NCI-H1930 (cell line): ENCODE results near the gene TCTN3.
"Not testable (repeated sequence)": the region's sequence is repeated elsewhere in the genome, so short reads cannot be mapped to it uniquely, and the experiment has no call there.

Experiments used
- DNase-seq, 2 experiments: peaks; one replicate each; lab custom pipeline; 2025; lab: John Stamatoyannopoulos, UW

The TCTN3 gene

DNA sequence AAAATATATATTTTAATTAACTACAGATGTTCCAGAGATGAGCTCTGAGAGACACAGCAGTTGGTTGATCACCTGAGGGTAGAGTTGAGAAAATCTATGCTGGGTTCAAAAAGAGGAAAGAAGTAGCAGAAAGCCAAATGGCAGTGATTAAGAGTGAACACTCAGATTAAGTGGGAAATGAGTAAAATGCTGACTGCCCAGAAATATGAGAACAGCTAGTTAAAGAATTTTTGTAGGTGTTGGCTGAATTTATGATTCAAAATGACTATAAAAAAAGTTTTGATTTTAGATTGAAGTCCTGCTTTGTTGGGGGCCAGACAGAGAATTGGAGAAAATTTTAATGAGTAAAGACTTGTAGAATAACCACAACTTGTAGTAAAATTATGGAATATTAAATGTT, 9.8 kb downstream of the TCTN3 start:
- no peak for DNase-seq

DNA sequence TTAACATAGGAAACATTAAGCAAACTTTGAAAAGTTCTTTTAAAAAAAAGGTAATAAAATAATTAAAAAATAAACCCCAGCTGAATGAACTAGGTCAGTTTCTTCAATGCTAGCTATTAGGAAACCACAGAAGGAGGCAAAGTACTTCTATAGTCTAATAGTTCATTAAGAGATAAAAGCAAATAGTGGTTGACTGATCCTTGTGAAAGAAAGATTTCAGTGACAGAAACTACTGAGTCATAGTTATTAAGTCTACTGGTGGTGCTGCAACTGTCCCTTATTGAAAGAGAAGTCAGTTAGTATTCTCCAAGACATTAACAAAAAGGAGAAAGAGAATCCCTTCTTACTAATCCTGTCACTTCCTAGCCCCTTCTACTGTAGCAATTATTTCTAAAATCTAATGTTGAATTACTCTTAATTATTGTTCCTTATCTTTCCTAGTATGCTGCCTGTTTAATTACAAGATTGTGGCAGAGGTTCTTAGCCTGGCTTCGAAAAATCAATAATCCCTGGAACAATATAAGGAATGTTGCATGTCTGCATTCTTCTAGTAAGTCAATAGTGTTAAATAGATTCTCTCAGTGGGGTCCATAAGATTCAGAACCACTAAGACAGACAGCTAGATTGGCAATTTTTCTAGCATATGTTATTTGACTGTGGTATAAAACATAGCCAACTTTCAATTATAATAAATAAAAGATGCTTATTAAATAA, 18.2 kb downstream of the TCTN3 start:
- no peak for DNase-seq

DNA sequence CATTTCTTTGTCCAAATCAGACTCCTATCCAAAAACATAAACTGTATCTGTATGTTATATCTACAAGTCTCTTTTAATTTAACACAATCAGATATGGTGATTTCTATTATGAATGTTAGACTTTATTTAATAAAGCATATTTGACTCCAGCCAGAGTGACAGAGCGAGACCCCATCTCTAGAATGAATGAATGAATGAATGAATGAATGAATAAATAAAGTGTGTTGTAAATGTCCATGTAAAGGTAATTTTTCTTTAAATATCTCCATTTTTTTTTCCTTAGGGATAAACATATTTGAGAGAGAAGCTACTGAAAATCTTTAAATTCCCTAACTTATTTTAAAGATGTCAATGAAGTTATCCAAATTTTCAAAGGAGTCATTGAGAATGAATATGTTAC, 19.1 kb downstream of the TCTN3 start:
- no peak for DNase-seq

DNA sequence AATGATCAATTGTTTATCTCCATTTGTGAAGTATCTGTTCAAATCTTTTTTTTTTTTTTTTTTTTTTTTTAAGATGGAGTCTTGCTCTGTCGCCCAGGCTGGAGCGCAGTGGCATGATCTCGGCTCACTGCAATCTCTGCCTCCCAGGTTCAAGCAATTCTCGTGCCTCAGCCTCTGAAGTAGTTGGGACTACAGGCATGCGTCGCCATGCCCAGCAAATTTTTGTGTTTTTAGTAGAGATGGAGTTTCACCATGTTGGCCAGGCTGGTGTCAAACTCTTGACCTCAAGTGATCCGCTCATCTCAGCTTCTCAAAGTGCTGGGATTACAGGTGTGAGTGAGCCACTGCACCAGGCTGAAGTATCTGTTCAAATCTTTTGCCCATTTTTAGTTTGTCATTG, 21.1 kb downstream of the TCTN3 start:
- DNase-seq, result not testable (repeated sequence)

DNA sequence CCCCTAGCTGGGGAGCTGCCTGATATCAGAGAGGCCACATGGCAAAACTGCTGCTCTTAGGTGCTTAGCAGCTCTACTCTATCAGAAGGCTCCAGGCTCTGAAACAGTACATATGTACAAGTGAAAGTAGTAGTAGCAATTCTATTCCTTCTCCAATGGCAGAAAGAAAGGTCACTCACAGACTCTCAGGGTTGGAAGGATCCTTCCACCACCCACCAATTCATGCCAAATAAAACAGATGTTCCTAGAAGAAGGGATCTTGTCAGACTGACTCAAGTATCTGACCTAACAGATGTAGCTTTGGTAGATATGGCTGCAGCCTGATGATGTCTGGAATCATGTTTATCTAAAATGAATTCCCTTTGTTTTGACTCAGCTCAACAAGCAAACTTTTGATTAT, 29.2 kb downstream of the TCTN3 start:
- DNase-seq, result no peak

DNA sequence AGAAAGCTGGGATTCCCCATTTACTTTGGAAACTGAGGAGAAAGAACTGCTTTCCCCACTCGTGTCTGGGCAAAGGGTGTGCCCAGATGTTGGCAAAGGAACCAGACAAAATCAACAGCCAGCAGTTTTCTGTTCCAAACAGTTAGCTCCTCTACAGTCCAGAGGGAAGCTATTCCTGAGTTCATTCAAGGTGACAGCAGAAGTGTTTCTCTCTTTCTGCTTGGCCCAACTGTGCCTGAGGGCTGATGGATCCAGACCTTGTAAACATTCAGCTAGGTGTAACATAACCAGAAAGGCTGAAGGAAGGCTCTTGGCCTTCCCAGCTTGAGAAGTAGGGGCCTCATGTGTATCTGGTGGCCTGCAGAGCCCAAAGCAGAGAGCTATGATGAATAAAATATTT, 30.2 kb downstream of the TCTN3 start:
- no peak for DNase-seq

DNA sequence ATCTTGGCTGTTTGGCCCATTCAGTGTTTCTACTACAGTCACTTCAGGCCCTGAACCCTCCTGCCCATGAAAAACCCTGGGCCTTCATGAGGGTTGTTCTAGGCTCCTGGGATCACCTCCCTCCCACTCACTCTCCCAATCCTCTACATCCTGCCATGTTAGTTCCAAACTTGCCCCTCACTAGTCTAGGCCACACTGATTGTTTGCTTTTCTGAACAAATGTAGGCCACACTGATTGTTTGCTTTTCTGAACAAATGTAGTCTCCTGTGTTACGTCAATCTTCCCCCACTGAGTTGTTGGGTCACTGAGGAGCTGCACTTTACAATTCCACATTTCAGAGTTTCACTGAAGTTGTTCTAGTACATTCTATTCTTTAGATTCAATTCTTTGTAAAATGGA, 31.9 kb downstream of the TCTN3 start:
- no peak for DNase-seq

DNA sequence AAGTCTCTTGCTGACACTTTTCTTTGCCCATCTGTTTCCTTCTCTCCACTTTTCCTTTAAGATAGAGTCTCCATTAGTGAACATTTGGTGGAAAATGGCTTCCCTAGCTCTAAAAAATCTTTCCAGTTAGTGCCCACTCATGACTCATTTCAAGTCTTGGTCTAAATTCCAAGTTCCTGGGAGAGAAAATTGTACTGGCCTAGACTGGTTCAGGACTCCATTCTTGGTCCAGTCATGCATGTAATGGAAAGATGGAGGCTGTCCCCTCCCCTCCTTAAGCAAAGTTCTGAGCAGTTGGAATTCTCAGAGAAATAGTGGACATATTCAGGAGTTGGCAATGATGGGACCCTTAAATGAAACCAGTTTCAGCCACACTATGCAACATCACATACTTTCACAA, 33.4 kb downstream of the TCTN3 start:
- no peak for DNase-seq

DNA sequence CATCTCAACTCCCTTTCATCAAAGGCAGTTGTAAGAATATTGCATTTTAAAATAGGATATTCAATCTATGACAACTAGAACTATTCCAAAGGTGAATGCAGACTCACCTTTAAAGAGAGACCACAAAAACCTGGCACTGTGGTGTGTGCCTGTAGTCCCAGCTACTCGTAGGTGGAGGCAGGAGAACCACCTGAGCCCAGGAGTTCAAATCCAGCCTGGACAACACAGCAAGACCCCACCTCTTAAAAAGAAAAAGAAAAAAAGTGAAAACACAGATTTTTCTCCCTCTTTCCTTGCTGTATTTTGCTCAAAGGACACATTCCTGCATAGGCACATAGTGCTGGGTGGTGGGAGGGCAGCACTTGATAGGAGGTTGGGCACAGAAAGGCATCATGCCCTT, 36.5 kb downstream of the TCTN3 start:
- DNase-seq, result no peak

DNA sequence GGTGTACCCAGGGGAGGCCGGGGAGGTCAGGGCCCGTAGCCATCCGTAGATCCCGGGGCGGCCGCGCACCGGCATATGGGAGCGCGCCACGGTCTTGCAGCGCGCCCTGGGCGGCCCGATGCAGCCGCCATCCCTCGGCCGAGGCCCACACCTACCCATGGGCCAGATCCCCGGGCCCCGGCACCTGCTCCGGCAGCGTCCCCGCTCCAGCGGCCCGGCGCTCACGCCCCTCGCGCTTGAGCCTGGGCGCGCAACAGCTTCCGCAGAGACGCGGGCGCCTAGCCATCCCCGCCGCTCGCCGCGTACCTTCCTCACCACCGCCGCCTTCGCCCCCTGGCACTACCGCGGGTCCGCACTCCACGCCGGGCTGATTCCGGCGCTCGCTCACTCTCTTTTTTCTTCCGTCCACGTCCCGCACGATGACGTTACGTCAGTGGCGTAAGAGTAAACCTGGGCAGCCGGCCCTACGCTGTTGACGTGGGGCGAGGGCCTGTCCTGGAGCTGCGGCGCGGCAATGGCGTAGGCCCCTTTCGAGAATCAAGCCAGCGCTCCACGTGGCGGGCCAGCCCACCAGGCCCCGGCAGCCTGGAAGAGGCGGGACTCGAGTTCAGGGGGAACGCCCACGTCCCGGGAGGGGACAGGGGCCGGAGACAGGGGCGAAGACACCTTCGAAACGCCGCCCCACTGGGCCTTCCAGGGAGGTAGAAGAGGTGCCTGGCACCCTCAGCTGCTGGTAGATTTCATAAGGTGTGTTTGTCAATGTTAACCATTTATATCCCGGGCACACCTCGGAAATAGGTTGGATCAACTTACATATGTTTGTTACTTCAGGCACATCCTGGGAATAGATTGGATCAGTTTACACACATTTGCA, 37.2 kb downstream of the TCTN3 start, which contains the start of gene ALDH18A1:
ALDH18A1 (minus strand) TSS at position 421 of the 874 bp plus-strand sequence. CDS start 3,334 bp downstream, outside the sequence.
- DNase-seq, result peak; percentile 58 to 63

DNA sequence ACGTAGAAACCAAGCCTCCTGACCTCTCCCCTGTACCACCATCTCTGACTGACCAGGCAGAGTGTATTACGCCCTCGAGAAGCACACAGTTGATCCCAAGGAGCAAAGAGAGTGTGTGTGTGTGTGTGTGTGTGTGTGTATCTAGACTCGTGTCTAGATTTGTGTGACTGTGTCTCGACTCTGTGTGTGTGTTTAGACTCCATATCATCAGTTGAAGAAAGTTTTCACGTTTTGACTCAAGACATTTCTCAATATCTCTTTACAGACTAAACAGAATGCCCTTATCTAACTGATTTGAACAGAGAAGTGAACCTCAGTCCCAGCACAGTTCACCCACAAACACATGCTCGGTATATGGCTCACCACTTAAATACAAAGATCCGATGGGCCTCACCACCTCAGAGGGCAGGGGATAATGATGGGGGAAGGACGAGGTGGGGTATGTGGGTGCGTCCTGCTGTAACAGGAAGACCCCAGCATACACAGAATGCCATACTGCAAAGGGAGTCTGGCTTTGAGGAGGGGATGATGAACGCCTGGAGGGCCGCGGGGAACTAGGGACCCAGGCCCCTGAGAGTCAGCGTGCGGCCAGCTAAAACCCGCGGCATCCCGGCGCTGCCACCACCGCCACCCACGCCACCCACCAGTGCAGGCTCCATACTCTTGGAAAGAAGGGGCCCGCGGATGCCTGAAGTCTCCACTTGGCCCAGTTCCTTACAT, 38.0 kb downstream of the TCTN3 start:
- no peak for DNase-seq

DNA sequence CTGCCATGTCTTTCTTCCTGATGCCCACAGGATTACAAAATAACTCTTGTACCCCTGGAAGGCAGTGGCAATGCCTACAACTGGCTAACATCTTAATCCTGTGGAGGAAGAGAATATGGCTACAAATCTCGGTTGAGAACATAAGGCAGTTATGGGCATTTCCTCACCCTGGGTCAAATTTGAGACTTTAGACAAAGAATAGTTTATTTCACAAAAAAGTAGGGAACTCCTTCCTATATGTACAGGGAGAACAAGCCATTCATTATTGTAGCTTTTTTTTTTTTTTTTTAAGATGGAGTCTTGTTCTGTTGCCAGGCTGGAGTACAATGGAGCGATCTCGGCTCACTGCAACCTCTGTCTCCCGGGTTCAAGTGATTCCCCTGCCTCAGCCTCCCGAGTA, 39.8 kb downstream of the TCTN3 start:
- no peak for DNase-seq

DNA sequence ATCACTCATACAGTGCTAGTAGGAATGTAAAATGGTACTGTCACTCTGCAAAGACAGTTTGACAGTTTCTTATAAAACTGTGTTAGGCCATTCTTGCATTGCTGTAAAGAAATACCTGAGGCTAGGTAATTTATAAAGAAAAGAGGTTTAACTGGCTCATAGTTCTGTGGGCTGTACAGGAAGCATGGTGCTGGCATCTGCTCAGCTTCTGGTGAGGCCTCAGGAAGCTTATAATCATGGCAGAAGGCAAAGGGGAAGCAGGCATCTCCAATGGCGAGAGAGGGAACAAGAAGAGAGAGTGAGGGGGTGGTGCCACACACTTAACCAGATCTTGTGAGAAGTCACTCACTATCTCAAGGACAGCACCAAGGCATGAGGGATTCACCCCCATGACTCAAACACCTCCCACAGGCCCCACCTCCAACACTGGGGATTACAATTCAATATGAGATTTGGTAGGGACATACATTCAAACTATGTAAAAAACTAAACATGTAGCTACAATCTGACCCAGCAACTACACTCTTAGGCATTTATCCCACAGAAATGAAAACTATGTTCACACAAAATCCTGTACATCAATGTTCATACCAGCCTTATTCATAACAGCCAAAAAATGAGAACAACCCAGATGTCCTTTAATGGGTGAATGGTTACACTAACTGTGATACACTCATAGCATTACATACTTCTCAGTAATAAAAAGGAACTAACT, 42.2 kb downstream of the TCTN3 start:
- no peak for DNase-seq

DNA sequence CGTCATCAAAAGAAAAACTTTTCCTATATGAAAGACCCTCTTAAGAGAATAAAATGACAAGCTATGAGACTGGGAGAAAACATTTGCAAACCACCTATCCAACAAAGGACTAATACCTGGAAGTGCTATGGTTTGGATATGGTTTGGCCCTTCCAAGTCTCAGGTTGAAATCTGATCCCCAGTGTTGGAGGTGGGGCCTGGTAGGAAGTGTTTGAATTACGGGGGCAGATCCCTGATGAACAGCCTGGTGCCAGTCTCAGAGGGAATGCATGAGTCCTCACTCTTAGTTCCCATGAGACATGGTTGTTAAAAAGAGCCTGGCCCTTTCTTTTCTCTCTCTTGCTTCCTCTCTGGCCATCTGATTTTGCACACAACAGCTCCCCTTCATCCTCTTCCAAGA, 43.5 kb downstream of the TCTN3 start:
- no peak for DNase-seq

DNA sequence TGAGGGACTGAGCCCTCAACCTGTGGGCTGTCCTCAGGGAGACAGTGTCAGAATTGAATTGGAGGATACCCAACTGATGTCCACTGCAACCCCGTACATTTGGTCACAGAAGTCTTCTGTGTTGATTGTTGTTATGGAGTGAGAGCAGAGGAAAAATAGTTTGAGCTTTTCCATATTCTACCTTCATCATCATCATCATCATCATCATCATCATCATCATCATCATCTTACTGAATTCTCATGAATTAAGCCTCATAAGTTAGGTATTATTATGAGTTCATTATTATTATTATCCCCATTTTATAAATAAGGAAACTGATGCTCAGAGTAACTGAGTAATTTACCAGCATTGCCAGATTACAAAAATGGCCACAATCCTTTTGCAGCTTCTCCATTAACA, 45.6 kb downstream of the TCTN3 start:
- DNase-seq, result no peak

DNA sequence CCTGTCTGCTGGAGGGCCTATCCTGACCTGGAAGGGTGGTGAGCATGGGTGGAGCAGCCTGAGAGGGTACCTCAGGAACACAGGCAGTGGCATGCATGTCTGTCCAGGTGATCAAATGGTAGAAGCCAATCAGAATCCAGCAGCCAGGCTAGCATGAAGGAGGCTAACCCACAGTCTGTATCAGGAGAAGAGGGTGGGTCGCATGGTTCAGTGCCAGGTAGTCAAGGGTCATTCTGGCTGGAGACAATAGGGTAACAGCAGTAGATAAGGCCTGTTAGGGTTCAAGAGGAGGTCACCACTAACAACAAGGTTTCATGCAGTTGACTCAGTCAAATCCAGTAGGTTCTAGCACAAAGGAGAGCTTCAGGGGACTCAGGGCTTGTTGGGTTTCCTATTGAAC, 47.6 kb downstream of the TCTN3 start:
- DNase-seq, result no peak

DNA sequence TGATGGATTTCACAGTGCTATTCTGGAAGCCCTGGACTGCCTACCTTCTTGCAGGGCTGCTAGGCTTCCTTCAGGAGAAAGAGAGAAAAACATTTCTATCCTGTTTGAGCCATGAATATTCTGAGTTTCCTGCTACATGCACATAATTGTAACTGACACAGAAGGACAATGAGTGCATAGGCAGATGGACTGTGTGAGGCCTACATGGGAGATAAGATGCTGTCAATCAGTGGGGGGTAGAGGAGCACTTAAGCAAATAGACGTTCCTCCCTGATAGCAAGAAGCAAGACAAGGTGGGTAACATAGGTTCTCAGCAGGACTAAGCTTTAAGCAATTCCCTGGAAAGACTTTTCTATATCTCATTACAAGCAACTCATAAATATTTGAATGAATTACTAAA, 48.8 kb downstream of the TCTN3 start:
- DNase-seq, result no peak

DNA sequence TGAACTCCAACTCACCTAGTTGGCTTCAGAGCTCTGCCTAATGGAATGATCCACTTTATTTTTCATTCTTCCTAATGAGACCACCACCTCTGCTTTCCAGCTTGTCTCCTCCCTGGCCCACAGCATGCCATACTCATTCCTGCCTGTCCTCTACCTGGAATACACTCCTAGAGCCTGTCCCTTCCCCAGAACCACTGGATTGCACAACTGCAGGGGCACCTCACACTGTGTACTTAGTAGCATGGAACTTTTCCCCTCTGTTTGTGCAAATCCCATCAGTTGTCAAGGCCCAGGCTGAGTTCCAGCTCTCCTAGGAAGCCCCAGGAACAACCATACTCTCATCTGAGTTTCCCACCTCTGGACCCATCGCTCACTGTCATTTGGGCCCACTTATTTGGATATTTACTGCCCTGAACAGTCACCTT, 52.8 kb downstream of the TCTN3 start:
- no peak for DNase-seq

DNA sequence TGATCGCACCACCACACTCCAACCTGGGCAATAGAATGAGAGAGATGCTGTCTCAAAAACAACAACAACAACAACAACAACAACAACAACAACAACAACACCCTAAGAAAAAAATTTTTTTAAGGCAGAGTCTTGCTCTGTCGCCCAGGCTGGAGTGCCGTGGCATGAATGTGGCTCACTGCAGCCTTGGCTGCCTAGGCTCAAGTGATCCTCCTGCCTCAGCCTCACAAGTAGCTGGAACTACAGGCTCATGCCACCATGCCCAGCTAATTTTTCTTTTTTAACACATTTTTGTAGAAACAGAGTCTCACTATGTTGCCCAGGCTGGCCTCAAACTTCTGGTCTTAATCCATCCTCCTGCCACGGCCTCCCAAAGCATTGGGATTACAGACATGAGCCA, 55.8 kb downstream of the TCTN3 start:
- DNase-seq, result no peak

DNA sequence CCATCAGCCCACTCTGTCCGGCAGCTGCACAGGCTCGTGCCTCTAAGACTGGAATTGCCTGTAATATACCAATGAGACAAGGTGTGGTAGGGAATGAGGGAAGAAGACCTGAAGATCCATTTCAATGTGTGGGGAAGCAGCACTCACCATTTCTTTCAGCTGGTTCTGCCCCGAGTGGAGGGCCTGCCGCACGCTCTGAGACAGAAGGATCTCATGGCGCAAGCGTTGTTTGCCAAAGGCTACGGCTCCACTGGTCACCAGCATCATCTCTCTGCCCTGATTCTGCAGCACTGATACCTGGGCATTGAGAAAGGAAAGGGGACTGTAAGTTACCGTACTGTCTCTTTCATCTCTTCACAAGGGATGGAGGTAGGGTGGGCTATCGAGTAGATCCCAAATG, 56.6 kb downstream of the TCTN3 start:
- DNase-seq, result no peak

DNA sequence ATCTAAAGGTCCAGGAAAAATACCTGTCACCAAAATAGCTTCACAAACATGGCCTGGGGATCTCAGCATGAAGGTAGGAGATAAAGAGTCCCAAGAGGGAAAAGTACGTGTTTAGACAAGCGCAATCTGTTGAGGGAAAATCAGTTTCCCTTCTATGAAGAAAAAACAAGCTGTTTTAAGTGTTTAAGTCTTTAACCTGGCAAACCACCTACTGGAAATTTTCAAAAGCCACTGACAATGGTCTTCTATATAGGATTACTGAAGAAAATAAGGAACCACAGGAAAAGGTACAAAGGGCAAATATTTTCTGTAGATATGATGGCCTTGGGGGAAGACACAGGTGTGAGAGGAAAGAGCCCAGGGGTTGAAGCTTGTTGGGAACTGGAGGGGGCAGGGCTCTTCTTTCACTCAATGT, 58.4 kb downstream of the TCTN3 start:
- no peak for DNase-seq

DNA sequence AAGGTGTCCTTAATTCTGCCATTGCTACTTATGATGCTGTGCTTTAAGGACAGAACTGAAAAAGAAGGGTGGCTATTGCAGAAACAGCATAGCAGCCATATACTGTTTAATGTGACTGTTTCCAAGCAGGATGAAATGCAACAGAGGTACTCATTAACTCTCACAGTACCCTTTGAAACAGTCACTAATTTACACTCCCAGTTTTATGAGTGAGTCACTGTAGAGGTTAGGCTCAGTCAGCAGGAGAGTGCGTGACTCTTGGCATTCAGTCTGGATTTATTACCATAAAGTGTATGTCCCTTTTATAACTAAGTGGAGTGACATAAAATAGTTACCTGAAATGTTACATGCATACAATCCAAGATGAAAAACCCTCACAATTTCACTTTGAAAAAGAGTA, 64.9 kb downstream of the TCTN3 start:
- DNase-seq, result no peak
